Prostate gland (tissue), 2 donors: Measurements from ENCODE around the gene KCTD3.

Experiments
- POLR2A ChIP-seq: fragments of 450-650 bp; IDR thresholded peaks from one replicate; pipeline ENCODE4 v1.6.1; 2016; ENCODE audit warnings: antibody characterized with exemption, mild to moderate bottlenecking
- POLR2AphosphoS5 ChIP-seq: sonication (generic); formaldehyde crosslinking; IDR thresholded peaks from one replicate; pipeline ENCODE4 v1.6.1; 2017; ENCODE audit warnings: antibody characterized with exemption
- TF ChIP-seq, protein P1 (sequence below), 4 experiments: fragments of 200-600 bp in 2 of 4; fragments of 450-650 bp in 2 of 4; sonication (generic) in 2 of 4; IDR thresholded peaks; 1 replicate in 3 of 4; 2 replicates in 1 of 4; pipeline ENCODE4 v1.5.1; 2016 to 2019; ENCODE audit warnings: antibody characterized with exemption in 4 of 4, mild to moderate bottlenecking in 2 of 4, moderate library complexity in 2 of 4

GRCh38 chr1:215647738-215648137, 80.6 kb downstream of the KCTD3 start:
- TF ChIP-seq POLR2AphosphoS5 (no peak), POLR2A (no peak)
- TF ChIP-seq, protein P1, sequence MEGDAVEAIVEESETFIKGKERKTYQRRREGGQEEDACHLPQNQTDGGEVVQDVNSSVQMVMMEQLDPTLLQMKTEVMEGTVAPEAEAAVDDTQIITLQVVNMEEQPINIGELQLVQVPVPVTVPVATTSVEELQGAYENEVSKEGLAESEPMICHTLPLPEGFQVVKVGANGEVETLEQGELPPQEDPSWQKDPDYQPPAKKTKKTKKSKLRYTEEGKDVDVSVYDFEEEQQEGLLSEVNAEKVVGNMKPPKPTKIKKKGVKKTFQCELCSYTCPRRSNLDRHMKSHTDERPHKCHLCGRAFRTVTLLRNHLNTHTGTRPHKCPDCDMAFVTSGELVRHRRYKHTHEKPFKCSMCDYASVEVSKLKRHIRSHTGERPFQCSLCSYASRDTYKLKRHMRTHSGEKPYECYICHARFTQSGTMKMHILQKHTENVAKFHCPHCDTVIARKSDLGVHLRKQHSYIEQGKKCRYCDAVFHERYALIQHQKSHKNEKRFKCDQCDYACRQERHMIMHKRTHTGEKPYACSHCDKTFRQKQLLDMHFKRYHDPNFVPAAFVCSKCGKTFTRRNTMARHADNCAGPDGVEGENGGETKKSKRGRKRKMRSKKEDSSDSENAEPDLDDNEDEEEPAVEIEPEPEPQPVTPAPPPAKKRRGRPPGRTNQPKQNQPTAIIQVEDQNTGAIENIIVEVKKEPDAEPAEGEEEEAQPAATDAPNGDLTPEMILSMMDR (IDR thresholded peaks at IDR 0.05): no peak
